ENCODE results near the gene MCF2L.

MCF2L gene

GRCh38 chr13:113031465-113031864 is 62.5 kb downstream of the MCF2L start:
- no peak for DNase-seq (ENCODE audit: low read depth in 2 of 2)

- no peak for DNase-seq (ENCODE audit: low read depth in 2 of 2)
Observed at GRCh38 chr13:113032291-113032690, 63.3 kb downstream of the MCF2L start.

GRCh38 chr13:113033054-113033850 is 64.2 kb downstream of the MCF2L start:
- no peak for DNase-seq (ENCODE audit: low read depth in 2 of 2)

- DNase-seq (ENCODE audit: low read depth in 2 of 2) = no peak
Observed at GRCh38 chr13:113034451-113035212, 65.6 kb downstream of the MCF2L start.

GRCh38 chr13:113035213-113035800 is 66.3 kb downstream of the MCF2L start:
- no peak for DNase-seq (ENCODE audit: low read depth in 2 of 2)

GRCh38 chr13:113036401-113036800 is 67.4 kb downstream of the MCF2L start:
- DNase-seq (ENCODE audit: low read depth in 2 of 2) = no peak

GRCh38 chr13:113040031-113040430 is 71.0 kb downstream of the MCF2L start:
- no peak for DNase-seq (ENCODE audit: low read depth in 2 of 2)

- no peak for DNase-seq (ENCODE audit: low read depth in 2 of 2)
Observed at GRCh38 chr13:113040597-113041292, 71.7 kb downstream of the MCF2L start.

- DNase-seq (ENCODE audit: low read depth in 2 of 2) = no peak
Observed at GRCh38 chr13:113041293-113041690, 72.3 kb downstream of the MCF2L start.

- DNase-seq (ENCODE audit: low read depth in 2 of 2) = no peak
Observed at GRCh38 chr13:113041896-113042295, 72.9 kb downstream of the MCF2L start.

- DNase-seq (ENCODE audit: low read depth in 2 of 2) = no peak
Observed at GRCh38 chr13:113042456-113042855, 73.4 kb downstream of the MCF2L start.

- no peak for DNase-seq (ENCODE audit: low read depth in 2 of 2)
Observed at GRCh38 chr13:113043001-113043630, 74.1 kb downstream of the MCF2L start.

GRCh38 chr13:113043931-113044330 is 74.9 kb downstream of the MCF2L start:
- no peak for DNase-seq (ENCODE audit: low read depth in 2 of 2)

GRCh38 chr13:113044391-113045114 is 75.5 kb downstream of the MCF2L start:
- no peak for DNase-seq (ENCODE audit: low read depth in 2 of 2)

- no peak for DNase-seq (ENCODE audit: low read depth in 2 of 2)
Observed at GRCh38 chr13:113045251-113046127, 76.5 kb downstream of the MCF2L start.

- DNase-seq (ENCODE audit: low read depth in 2 of 2) = no peak
Observed at GRCh38 chr13:113046128-113046882, 77.3 kb downstream of the MCF2L start.

GRCh38 chr13:113046883-113047244 is 77.8 kb downstream of the MCF2L start:
- no peak for DNase-seq (ENCODE audit: low read depth in 2 of 2)

GRCh38 chr13:113047587-113047986 is 78.6 kb downstream of the MCF2L start:
- no peak for DNase-seq (ENCODE audit: low read depth in 2 of 2)

- no peak for DNase-seq (ENCODE audit: low read depth in 2 of 2)
Observed at GRCh38 chr13:113048766-113049165, 79.8 kb downstream of the MCF2L start.
